HAP-1 (cell line): ENCODE measurements around the gene CNTN5.

Experiments
- DNase-seq, 2 experiments: peaks; one replicate each; pipeline ENCODE4 v3.0.0-alpha.2; 2016 to 2020; ENCODE audit warnings: low spot score in 2 of 2
- H3K27me3 ChIP-seq: fragments of 250-450 bp; sonication (Bioruptor Pico); 2 replicates; pipeline ENCODE4 v1.5.1; 2020; ENCODE audit warnings: low read depth, mild to moderate bottlenecking, moderate library complexity
- H3K36me3 ChIP-seq: fragments of 250-450 bp; sonication (Bioruptor Pico); replicated peaks from 2 replicates; pipeline ENCODE4 v1.5.1; 2020; ENCODE audit warnings: mild to moderate bottlenecking
- H3K4me1 ChIP-seq: fragments of 250-450 bp; sonication (Bioruptor Pico); 2 replicates; pipeline ENCODE4 v1.5.1; 2020; ENCODE audit warnings: mild to moderate bottlenecking
- H3K4me3 ChIP-seq: fragments of 250-450 bp; sonication (Bioruptor Pico); 2 replicates; pipeline ENCODE4 v1.5.1; 2020; ENCODE audit warnings: mild to moderate bottlenecking, moderate library complexity
- H3K9me3 ChIP-seq: fragments of 250-450 bp; sonication (Bioruptor Pico); 2 replicates; pipeline ENCODE4 v1.5.1; 2020; ENCODE audit warnings: mild to moderate bottlenecking, moderate library complexity
- in situ Hi-C: fragments of 300-500 bp; cut with MboI; formaldehyde crosslinking; loops from 3 replicates; pipeline ENCODE4 v1.14.3; 2020; ENCODE audit warnings: low sequenced_read_pairs, inconsistent platforms, mixed read lengths

The CNTN5 gene

DNA sequence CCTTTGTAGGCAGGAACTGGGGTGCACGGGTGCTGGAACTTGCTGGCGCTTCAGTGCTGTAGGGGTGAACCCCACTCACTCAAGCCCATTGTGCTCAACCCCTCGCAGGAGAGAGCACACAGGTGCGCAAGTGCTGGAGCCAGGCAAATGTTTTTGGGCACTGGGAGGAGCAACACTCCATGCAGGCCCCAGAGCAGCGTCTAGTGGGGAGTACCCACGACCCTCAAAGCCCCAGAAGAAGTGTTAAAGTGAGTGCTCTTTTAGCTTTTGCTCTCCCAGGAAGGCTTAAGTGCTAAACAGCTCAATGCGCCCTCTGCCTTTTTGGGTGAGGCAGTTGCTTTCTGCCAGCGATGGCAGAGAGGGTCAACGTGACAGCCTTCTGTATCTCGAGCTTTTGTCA, 1384.2 kb downstream of the CNTN5 start:
- Histone ChIP-seq H3K4me1 (peaks cover 3% of the 10 kb centered on the region), H3K4me3 (no peak overlapping the region), H3K9me3 (no peaks in the 10 kb centered on the region), H3K36me3 (no peaks in the 10 kb centered on the region), H3K27me3 (no peaks in the 10 kb centered on the region)
- in situ Hi-C loops: no loop called here
- DNase-seq: no peak
